ENCODE measurements around the gene ADCY1.

The ADCY1 gene

GRCh38 chr7:45626441-45627430, 52.6 kb downstream of the ADCY1 start:
- no peak for DNase-seq

GRCh38 chr7:45627691-45628456, 53.7 kb downstream of the ADCY1 start:
- DNase-seq: no peak

GRCh38 chr7:45631569-45631968, 57.4 kb downstream of the ADCY1 start:
- DNase-seq: no peak

- no peak for DNase-seq
Observed at GRCh38 chr7:45636733-45637132, 62.6 kb downstream of the ADCY1 start.

GRCh38 chr7:45638916-45639315, 64.7 kb downstream of the ADCY1 start:
- DNase-seq: no peak

- DNase-seq: no peak
Observed at GRCh38 chr7:45642044-45642443, 67.9 kb downstream of the ADCY1 start.

- no peak for DNase-seq
Observed at GRCh38 chr7:45643630-45644029, 69.5 kb downstream of the ADCY1 start.

- no peak for DNase-seq
Observed at GRCh38 chr7:45644237-45644636, 70.1 kb downstream of the ADCY1 start.

GRCh38 chr7:45645141-45645969, 71.2 kb downstream of the ADCY1 start:
- DNase-seq: no peak

GRCh38 chr7:45646207-45646821, 72.1 kb downstream of the ADCY1 start:
- no peak for DNase-seq

- DNase-seq: no peak
Observed at GRCh38 chr7:45646996-45647825, 73.0 kb downstream of the ADCY1 start.

- no peak for DNase-seq
Observed at GRCh38 chr7:45647967-45648670, 74.0 kb downstream of the ADCY1 start.

- no peak for DNase-seq
Observed at GRCh38 chr7:45648671-45648995, 74.5 kb downstream of the ADCY1 start.

- no peak for DNase-seq
Observed at GRCh38 chr7:45649560-45650346, 75.6 kb downstream of the ADCY1 start.

GRCh38 chr7:45650404-45651394, 76.5 kb downstream of the ADCY1 start:
- DNase-seq: no peak

GRCh38 chr7:45651540-45651939, 77.4 kb downstream of the ADCY1 start:
- no peak for DNase-seq

- no peak for DNase-seq
Observed at GRCh38 chr7:45652630-45653029, 78.5 kb downstream of the ADCY1 start.

GRCh38 chr7:45653209-45653907, 79.2 kb downstream of the ADCY1 start:
- DNase-seq: no peak

Data from NCI-H226 (cell line).